AG04449 (cell line): ENCODE results near the gene CFHR5.

ENCODE experiments used
- CTCF ChIA-PET: fragments of 350-600 bp; formaldehyde crosslinking; extraction: SDS; loops from one replicate; lab custom pipeline; 2021; ENCODE audit warnings: antibody characterized with exemption; lab: Yijun Ruan, JAX
- POLR2A ChIA-PET: fragments of 400-600, 350-600 bp; formaldehyde crosslinking; extraction: SDS; loops from one replicate; lab custom pipeline; 2020; ENCODE audit warnings: antibody characterized with exemption, inconsistent platforms; lab: Yijun Ruan, JAX
- DNase-seq: peaks from one replicate; pipeline ENCODE4 v3.0.0-alpha.2; 2010; ENCODE audit warnings: low read depth, low spot score
- H3K4me3 ChIP-seq: 2 replicates; pipeline ENCODE4 v1.5.1; 2011; ENCODE audit warnings: low read depth, mild to moderate bottlenecking, control low read depth, low read length
- TF ChIP-seq, protein P1 (sequence below): IDR thresholded peaks from one replicate; pipeline ENCODE4 v1.5.1; 2011; ENCODE audit warnings: mild to moderate bottlenecking, moderate library complexity, low read length, control low read depth, inconsistent platforms; ENCODE audit not compliant: insufficient read depth; ENCODE audit errors: missing control alignments

CFHR5 gene

GRCh38 chr1:197036861-197037260 is 59.5 kb downstream of the CFHR5 start:
- ChIA-PET POLR2A (no interaction called here), CTCF (no interaction called here)
- DNase-seq = no peak
- TF ChIP-seq, protein P1, sequence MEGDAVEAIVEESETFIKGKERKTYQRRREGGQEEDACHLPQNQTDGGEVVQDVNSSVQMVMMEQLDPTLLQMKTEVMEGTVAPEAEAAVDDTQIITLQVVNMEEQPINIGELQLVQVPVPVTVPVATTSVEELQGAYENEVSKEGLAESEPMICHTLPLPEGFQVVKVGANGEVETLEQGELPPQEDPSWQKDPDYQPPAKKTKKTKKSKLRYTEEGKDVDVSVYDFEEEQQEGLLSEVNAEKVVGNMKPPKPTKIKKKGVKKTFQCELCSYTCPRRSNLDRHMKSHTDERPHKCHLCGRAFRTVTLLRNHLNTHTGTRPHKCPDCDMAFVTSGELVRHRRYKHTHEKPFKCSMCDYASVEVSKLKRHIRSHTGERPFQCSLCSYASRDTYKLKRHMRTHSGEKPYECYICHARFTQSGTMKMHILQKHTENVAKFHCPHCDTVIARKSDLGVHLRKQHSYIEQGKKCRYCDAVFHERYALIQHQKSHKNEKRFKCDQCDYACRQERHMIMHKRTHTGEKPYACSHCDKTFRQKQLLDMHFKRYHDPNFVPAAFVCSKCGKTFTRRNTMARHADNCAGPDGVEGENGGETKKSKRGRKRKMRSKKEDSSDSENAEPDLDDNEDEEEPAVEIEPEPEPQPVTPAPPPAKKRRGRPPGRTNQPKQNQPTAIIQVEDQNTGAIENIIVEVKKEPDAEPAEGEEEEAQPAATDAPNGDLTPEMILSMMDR = no peak
- no peak overlapping the region for H3K4me3 ChIP-seq

- DNase-seq = no peak
- ChIA-PET POLR2A (no interaction called here), CTCF (no interaction called here)
- TF ChIP-seq, protein P1 = no peak
- no peak overlapping the region for H3K4me3 ChIP-seq
Observed at GRCh38 chr1:197041486-197042353, 64.4 kb downstream of the CFHR5 start.

DNA sequence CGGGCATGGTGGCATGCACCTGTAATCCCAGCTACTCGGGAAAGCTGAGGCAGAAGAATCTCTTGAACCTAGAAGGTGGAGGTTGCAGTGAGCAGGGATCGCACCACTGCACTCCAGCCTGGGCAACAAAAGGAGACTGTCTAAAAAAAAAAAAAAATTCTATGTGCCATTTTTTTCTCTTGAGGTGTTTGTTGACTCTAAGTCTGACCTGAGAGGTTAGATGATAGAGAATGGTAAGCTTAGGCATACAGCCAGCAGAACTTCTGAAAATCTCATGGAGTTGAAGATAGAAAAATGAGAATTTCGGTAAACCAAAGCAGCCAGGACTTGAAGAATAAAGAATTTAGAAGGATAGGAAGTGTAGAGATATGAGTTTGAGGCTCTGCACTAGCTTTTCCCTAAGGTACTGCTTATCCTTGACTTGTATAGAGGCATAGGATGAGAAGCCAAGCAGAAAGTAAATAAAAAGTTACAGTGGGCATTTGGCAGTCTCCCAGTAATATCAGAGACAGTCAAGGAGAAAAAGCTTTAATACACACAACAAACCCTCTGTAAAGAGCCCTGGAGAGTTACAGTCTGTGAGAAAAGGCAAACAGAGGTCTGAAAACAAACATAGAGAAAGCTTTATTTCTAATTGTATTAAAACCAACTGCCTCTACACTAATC is 65.5 kb downstream of the CFHR5 start:
- H3K4me3 ChIP-seq = no peak overlapping the region

GRCh38 chr1:197049100-197049499 is 71.7 kb downstream of the CFHR5 start:
- POLR2A ChIA-PET = no interaction called here
- CTCF ChIA-PET = no interaction called here
- DNase-seq = no peak

More for the DNA sequence above, 65.5 kb downstream of the CFHR5 start:
- POLR2A ChIA-PET = no interaction called here
- TF ChIP-seq, protein P1 = no peak
- no peak for DNase-seq
- CTCF ChIA-PET = no interaction called here

More at GRCh38 chr1:197049100-197049499, 71.7 kb downstream of the CFHR5 start:
- no peak overlapping the region for H3K4me3 ChIP-seq
- TF ChIP-seq, protein P1 = no peak
